GM21381 (cell line): Measurements from ENCODE around the gene LGI4.
"Not testable (repeated sequence)": the region's sequence is repeated elsewhere in the genome, so short reads cannot be mapped to it uniquely, and the experiment has no call there.

ENCODE experiments used
- ATAC-seq: cut with Tn5 transposase; IDR thresholded peaks from one replicate; pipeline ENCODE4 v1.9.1; 2021; ENCODE audit warnings: mild to moderate bottlenecking, moderate library complexity; ENCODE audit not compliant: unreplicated experiment

LGI4 gene

GRCh38 chr19:35161434-35161743 is 26.5 kb upstream of the LGI4 start:
- ATAC-seq: no peak

- ATAC-seq: no peak
Observed at GRCh38 chr19:35160629-35161433, 26.0 kb upstream of the LGI4 start.

DNA sequence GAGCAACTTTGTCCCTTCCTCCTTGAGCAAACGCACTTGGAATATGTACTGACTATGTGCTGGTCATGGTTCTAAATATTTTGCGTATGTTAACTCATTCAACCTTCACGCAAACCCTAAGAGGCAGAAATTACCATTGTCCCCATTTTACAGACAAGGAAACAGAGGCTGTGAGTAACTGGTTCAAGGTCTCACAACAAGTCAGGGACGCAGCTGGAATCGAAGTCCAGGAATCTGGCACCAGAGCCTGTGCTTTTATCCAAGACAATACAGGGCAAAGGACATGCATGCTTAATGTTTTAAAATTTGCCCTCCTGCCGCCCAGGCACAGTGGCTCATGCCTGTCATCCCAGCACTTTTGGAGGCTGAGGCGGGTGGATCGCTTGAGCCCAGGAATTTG is 24.7 kb upstream of the LGI4 start:
- no peak for ATAC-seq

GRCh38 chr19:35157431-35157830 is 22.6 kb upstream of the LGI4 start:
- ATAC-seq: no peak

DNA sequence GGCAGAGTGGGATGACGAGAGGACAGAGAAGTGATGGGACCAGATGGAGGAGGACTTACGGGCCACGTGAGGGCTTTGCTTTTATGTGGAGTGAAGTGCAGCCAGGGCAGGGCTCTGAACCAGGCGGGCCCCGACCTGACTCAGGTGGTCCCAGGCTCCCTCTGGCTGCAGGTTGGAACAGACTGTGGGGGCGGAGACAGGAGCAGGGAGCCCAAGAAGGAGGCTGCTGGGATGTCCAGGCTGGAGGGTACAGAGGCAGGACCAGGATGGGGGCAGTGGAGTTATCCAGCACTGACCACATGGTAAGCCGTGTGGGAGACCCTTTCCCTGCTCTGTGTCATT is 21.8 kb upstream of the LGI4 start:
- ATAC-seq: no peak

- no peak for ATAC-seq
Observed at GRCh38 chr19:35155981-35156672, 21.3 kb upstream of the LGI4 start.

GRCh38 chr19:35155441-35155840 is 20.6 kb upstream of the LGI4 start:
- ATAC-seq: no peak

- no peak for ATAC-seq
Observed at GRCh38 chr19:35154525-35155406, 19.9 kb upstream of the LGI4 start, which contains the start of gene FXYD5. FXYD5 (plus strand) TSS chr19:35154735; CDS start chr19:35155551, 816 bp downstream.

- no peak for ATAC-seq
Observed at GRCh38 chr19:35153701-35154524, 19.1 kb upstream of the LGI4 start.

DNA sequence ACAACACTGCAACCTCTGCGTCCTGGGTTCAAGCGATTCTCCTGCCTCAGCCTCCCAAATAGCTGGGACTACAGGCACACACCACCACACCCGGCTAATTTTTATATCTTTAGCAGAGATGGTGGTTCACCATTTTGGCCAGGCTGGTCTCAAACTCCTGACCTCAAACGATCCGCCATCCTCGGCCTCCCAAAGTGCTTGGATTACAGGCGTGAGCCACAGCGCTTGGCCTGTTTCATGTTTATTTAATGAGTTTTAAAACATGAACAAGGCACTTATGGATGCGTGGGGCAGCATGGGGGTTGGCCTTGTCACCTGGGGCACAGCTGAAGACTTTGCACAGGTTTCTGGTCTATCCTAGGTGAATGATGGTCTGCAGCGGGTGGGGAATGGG is 18.3 kb upstream of the LGI4 start:
- not testable (repeated sequence) for ATAC-seq

- ATAC-seq: no peak
Observed at GRCh38 chr19:35151273-35152065, 16.6 kb upstream of the LGI4 start.

- ATAC-seq: no peak
Observed at GRCh38 chr19:35150445-35150844, 15.6 kb upstream of the LGI4 start.

- no peak for ATAC-seq
Observed at GRCh38 chr19:35149463-35149862, 14.6 kb upstream of the LGI4 start.

DNA sequence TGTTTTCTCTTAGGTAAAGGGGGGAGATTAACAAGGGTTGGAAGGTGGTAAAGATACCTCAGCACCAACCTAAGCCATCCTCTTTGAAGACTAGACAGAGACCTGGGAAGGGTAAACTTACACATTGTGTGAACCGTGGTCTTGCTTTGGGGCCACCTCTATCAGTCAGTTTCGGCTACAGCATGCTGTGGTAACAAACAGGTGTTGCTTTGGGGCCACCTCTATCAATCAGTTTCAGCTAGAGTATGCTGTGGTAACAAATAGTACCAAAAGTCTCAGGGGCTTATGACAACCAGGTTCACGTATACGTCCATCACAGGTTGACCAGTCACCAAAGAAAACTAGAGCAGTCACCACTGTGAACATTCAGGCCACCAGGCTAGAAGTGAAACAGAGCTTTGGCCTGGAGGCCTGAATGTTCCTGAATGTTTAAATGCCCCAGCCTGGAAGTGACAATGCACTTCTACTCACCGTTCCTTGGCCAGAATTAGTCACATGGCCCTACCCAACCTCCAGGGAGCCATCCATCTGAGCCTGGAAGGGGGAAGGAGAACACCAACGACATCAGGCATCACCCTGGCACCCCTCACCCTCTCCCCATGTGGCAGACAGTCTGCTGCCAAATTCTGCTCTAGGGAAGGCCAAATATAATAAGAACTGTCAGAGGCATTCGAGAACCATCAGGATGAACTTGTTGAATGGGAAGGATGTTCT is 12.0 kb upstream of the LGI4 start:
- ATAC-seq: no peak

- ATAC-seq: no peak
Observed at GRCh38 chr19:35144600-35145436, 10.0 kb upstream of the LGI4 start.

DNA sequence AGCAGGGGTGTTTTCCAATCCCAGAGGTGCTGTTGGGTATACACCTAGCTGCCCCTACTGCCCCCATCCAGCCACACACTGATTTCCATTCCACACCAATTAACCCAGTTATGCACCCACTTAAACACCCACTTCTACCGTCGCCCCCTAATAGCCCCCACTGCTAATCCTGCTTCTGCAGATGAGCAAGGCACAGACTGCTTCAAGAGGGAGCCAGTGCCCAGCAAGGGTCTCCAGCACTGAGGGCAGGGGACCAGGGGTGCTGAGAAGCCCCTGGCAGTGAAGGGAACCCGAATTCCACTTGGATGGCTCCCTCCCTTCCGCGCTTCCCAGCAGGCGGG is 9.4 kb upstream of the LGI4 start:
- ATAC-seq: no peak

DNA sequence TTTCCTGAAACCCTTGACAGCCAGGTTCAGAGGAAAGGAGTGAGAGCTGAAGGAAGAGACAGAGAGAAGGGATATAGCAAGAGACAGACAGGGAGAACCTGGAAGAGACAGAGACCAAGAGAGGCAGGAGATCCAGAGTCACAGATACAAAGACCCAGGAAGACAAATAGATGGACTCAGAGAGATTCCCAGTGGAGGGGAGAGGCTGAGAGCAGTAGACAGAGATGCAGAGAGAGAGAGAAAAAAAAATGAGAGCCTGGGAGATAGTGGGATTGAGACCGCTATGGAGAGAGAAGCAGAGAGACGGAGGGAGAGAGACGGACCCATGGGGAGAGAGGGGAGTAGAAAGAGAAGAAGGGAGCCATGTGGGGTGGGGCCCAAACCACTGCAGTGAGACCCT is 9.0 kb upstream of the LGI4 start:
- ATAC-seq: no peak

- no peak for ATAC-seq
Observed at GRCh38 chr19:35143231-35143715, 8.4 kb upstream of the LGI4 start, which contains the start of gene FXYD7. FXYD7 (plus strand) TSS chr19:35143255; CDS start chr19:35143334, 79 bp downstream.
